Left renal cortex interstitium (tissue), 4 donors: Measurements from ENCODE around the gene UBR3. TPM values are rescaled to one million over a fixed set of nuclear protein-coding genes. Genes with fewer than 3 reads are reported as not detected.

Experiments
- polyA plus RNA-seq, 4 donors: library from polyadenylated mRNA; unstranded; fragments of 120-200 nt; gene quantifications; one replicate each; pipeline ENCODE4 v1.2.1, GENCODE V29; 2013; ENCODE audit not compliant: insufficient read length in 4 of 4

Gene UBR3
- polyA plus RNA-seq, 4 donors = 30.4 to 47.2 (median 39.1) TPM

Other genes with a start within 250 kb of the UBR3 start
- gene PPIG, start 243.1 kb upstream of the UBR3 start, polyA plus RNA-seq = 100 to 1,000 TPM in 3 of 4 donors, 10 to 100 TPM in 1; 84.1 to 111 (median 102) TPM
- 1 to 10 TPM; 1.6 to 3.1 (median 2.6) TPM for gene CFAP210, start 133.0 kb upstream of the UBR3 start, polyA plus RNA-seq
- gene PHOSPHO2, start 133.0 kb upstream of the UBR3 start, polyA plus RNA-seq = 10 to 100 TPM; 10.3 to 19.7 (median 14.7) TPM
- 10 to 100 TPM; 25.9 to 41.5 (median 35.4) TPM for gene KLHL23, start 93.6 kb upstream of the UBR3 start, polyA plus RNA-seq
- 100 to 1,000 TPM; 165 to 206 (median 183) TPM for gene SSB, start 28.6 kb upstream of the UBR3 start, polyA plus RNA-seq
- 10 to 100 TPM; 44.4 to 50.5 (median 48.0) TPM for gene METTL5, start 2.5 kb upstream of the UBR3 start, polyA plus RNA-seq